IPS-NIHi7 (cell line): Measurements from ENCODE around the gene KCNH1.

Experiments used
- DNase-seq: peaks from one replicate; pipeline ENCODE4 v3.0.0; 2012; ENCODE audit warnings: mixed read lengths; ENCODE audit errors: extremely low spot score

KCNH1 gene

GRCh38 chr1:210648588-210649269, 485.2 kb downstream of the KCNH1 start:
- no peak for DNase-seq

DNA sequence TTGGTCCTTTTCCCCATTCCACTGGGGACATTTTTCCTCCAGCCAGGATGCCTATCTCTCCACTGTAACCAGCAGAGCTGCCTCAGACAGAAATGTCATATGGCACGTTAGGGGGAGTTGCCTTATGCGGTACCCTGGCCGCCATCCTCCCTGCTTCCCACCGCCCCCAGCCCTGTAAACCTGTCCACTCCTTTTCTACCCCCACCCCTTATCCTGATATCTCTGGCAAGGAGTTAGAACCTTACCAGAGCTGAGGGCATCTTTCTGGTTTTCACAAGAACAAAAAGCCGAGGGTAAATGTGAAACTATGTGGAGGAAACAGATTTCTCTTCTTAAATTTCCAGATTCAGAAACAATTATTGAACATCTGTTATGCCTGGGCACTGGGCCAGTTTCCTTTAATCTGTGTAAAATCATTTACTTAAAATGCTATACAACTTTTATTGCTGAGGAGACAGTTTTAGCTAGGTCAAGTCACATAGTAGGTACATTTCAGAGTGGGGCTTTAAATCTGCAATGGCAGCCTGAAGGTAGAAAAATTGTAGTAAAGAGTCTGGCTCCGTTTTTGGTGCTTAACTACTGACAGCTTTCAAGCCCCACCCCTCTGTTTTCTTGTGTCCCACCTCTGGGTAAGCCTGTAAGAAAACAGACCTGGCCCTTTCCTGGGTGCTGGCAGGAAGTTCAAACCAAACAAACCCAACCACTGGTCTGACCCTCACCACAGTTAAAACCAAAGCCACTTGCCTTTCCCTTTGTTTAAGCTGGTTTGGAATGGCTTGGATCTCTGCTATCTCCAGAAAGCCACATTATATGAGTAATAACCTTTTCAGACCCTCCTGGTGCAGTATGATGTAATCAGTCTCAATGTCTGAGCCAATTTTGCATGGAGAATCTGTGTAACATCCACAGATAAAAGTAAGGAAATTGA, 486.3 kb downstream of the KCNH1 start:
- DNase-seq = no peak

GRCh38 chr1:210646258-210646616, 487.7 kb downstream of the KCNH1 start:
- DNase-seq = no peak

GRCh38 chr1:210645582-210646257, 488.2 kb downstream of the KCNH1 start:
- no peak for DNase-seq

GRCh38 chr1:210641582-210641981, 492.4 kb downstream of the KCNH1 start:
- no peak for DNase-seq

DNA sequence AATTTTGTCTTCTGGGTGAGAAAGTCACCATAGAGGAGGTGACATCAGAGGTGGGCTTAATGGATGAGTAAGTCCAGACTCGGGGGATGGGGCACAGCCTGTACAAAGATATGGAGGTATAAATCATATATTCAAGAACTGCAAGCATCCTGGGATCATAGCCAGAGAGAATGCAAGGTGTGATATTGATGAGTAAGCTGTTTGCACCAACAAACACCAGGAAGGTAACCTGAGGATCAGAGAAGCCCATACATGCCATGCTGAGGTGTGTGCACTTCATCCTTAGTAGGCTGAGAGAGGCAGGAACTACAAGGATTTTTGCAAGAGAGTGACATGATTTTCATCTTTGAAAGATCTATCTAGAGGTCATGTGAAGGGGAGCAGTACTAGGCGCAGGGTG, 498.8 kb downstream of the KCNH1 start:
- DNase-seq = no peak

- DNase-seq = no peak
Observed at GRCh38 chr1:210633636-210634035, 500.3 kb downstream of the KCNH1 start.

DNA sequence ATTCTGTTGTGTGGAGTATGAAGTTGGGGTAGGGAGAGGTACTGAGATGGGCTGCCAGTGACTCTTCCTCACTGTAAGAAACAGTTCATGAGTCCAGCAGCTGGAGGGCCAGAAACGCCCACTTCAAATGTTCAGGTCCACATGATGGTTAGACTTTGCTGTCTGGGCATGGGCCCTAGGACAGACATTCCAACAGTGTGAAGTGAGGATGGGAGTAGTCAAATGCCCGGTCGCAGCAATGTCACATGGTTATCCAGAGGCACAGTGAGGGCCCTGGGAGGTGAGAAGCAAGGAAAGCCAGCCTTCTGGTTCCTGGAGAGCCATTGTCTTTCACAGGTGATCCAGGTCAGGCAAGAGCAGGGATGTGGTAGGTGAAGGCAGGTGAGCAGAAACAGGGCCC, 500.8 kb downstream of the KCNH1 start:
- no peak for DNase-seq

DNA sequence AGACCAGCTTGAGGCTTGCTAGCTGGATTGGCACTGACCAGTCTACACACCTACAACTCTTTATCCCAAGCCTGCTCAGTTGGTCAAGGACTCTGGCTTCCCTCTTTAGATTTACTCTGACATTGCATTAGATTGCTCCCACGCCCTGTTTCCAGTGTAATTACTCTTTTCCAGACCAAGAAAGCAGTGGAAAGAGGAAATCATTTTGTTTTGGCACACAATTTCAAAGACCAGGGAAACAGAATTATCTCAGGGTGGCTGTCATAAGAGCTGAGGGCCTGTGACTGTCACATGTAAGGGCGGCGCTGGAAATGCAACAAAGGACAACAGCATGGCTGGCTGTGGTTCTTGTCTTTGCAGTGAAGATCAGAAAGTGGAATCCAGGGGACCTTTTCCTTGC, 502.5 kb downstream of the KCNH1 start:
- no peak for DNase-seq

- DNase-seq = no peak
Observed at GRCh38 chr1:210629276-210629675, 504.7 kb downstream of the KCNH1 start.

DNA sequence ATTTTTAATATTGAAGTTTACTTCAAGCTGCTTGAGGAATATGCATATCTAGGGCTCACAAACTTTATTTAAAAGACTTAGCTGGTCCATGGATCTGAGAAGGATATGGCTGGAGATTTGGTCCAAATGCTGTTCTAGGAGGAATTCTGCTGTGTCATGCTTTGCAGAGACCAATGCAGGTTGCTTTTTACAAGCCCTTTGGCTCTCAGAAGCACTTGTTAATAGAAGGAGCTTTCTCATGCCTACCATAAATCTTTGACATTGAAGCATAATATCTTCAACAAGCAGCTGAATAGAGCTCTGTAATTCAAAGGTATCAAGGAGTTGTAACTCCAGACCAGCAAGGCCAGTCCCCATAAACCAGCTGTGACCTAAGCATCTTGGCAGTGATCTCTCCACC, 506.2 kb downstream of the KCNH1 start:
- no peak for DNase-seq
